ENCODE data around the gene ARHGEF10L. TPM values are rescaled to one million over a fixed set of nuclear protein-coding genes. Genes with fewer than 3 reads are reported as not detected.

Gene ARHGEF10L
- polyA plus RNA-seq, 1 donor (not counting 4 experiments of a cell fraction or from before 2014, with no cell fraction given), result 2.4 TPM

DNA sequence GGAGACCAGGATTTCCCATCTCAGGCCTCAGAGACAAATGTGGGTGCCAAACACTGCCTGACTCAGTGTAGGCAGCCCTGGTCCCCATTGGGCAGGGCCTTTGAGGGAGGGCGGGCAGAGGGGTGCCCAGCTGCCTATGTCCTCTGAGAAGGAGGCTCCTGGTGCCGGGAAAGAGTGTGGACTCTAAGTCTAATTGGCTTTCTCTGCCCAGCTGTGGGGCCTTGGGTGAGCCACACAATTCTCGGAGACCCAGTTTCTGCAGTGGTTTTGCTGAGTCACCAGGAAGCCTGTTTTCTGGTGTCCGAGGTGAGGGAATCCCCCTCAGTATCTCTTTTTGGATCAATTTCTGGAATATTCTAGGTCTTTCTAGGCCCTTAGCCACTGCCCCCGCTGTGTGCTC, 180.4 kb downstream of the ARHGEF10L start:
- no peak for TF ChIP-seq EZH2 (IDR thresholded peaks at IDR 0.05; ENCODE audit: low read length)
- TF ChIP-seq, protein P1, sequence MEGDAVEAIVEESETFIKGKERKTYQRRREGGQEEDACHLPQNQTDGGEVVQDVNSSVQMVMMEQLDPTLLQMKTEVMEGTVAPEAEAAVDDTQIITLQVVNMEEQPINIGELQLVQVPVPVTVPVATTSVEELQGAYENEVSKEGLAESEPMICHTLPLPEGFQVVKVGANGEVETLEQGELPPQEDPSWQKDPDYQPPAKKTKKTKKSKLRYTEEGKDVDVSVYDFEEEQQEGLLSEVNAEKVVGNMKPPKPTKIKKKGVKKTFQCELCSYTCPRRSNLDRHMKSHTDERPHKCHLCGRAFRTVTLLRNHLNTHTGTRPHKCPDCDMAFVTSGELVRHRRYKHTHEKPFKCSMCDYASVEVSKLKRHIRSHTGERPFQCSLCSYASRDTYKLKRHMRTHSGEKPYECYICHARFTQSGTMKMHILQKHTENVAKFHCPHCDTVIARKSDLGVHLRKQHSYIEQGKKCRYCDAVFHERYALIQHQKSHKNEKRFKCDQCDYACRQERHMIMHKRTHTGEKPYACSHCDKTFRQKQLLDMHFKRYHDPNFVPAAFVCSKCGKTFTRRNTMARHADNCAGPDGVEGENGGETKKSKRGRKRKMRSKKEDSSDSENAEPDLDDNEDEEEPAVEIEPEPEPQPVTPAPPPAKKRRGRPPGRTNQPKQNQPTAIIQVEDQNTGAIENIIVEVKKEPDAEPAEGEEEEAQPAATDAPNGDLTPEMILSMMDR (optimal IDR thresholded peaks at IDR 0.05 in 1 of 3, IDR thresholded peaks at IDR 0.05 in 1 of 3, conservative IDR thresholded peaks at IDR 0.05 in 1 of 3; ENCODE audit: extremely low read depth in 1 of 3, insufficient read depth in 2 of 3, low read length in 3 of 3), result no peak
- FAIRE-seq, result no peak
- H3K27ac ChIP-seq (ENCODE audit: control insufficient read depth, insufficient read depth, low read length), result no peak overlapping the region

DNA sequence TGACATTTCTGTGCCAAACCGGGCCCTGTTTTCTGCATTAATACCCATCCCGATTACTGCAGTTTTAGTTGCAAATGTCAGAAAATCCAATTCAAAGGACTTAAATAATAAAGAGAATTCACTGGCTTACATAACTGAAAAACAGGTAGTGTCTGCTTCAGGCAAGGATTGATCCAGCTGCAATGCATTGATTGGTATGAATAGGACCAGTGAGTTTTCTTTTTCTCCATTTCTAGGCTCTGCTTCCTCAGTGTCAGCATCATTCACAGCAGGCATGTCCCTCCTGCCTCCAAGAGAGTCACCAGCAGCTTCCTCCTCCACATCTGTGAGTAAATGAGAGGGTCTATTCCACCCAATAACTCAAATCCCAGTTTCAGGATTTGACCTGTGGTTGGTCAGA, 181.9 kb downstream of the ARHGEF10L start:
- Histone ChIP-seq H3K4me3 (ENCODE audit: control insufficient read depth in 2 of 3, extremely low read depth in 1 of 3, insufficient read depth in 2 of 3, low read depth in 1 of 3, low read length in 3 of 3) (no peak overlapping the region), H3K27me3 (ENCODE audit: control insufficient read depth, extremely low read depth, insufficient read depth, low read length) (no peaks in the 10 kb centered on the region), H3K79me2 (ENCODE audit: control insufficient read depth, insufficient read depth, low read length) (no peaks in the 10 kb centered on the region), H3K9ac (ENCODE audit: control insufficient read depth, extremely low read depth, insufficient read depth, low read length) (no peak overlapping the region), H3K36me3 (ENCODE audit: control insufficient read depth in 2 of 2, extremely low read depth in 1 of 2, insufficient read depth in 2 of 2, low read length in 2 of 2) (no peaks in the 10 kb centered on the region), H2AFZ (ENCODE audit: control insufficient read depth, low read length) (no peak overlapping the region), H3K9me1 (ENCODE audit: control insufficient read depth, extremely low read depth, insufficient read depth, low read length) (no peaks in the 10 kb centered on the region), H3K4me2 (ENCODE audit: control insufficient read depth, extremely low read depth, insufficient read depth, low read depth, low read length) (no peak overlapping the region), H3K27ac (ENCODE audit: control insufficient read depth, insufficient read depth, low read length) (no peak overlapping the region), H4K20me1 (ENCODE audit: control insufficient read depth, extremely low read depth, insufficient read depth, low read length) (no peaks in the 10 kb centered on the region), H3K4me1 (ENCODE audit: control insufficient read depth, extremely low read depth, insufficient read depth, low read length) (no peaks in the 10 kb centered on the region), H3K9me3 (ENCODE audit: control insufficient read depth, low read depth, low read length) (no peaks in the 10 kb centered on the region)
- dilution Hi-C loops (cut with MboI; ENCODE audit: extremely low pct_ligation_motif_present, low sequenced_read_pairs), result no loop called here
- TF ChIP-seq, protein P1 (optimal IDR thresholded peaks at IDR 0.05 in 1 of 3, IDR thresholded peaks at IDR 0.05 in 1 of 3, conservative IDR thresholded peaks at IDR 0.05 in 1 of 3; ENCODE audit: extremely low read depth in 1 of 3, insufficient read depth in 2 of 3, low read length in 3 of 3), result no peak
- TF ChIP-seq EZH2 (IDR thresholded peaks at IDR 0.05; ENCODE audit: low read length), result no peak
- FAIRE-seq, result no peak
- no peak for DNase-seq (ENCODE audit: low read depth, low spot score)

More for the DNA sequence above, 180.4 kb downstream of the ARHGEF10L start:
- Histone ChIP-seq H3K4me3 (ENCODE audit: control insufficient read depth in 2 of 3, extremely low read depth in 1 of 3, insufficient read depth in 2 of 3, low read depth in 1 of 3, low read length in 3 of 3) (no peak overlapping the region), H3K4me2 (ENCODE audit: control insufficient read depth, extremely low read depth, insufficient read depth, low read depth, low read length) (no peak overlapping the region), H3K9ac (ENCODE audit: control insufficient read depth, extremely low read depth, insufficient read depth, low read length) (no peak overlapping the region), H3K27me3 (ENCODE audit: control insufficient read depth, extremely low read depth, insufficient read depth, low read length) (no peaks in the 10 kb centered on the region), H2AFZ (ENCODE audit: control insufficient read depth, low read length) (no peak overlapping the region), H3K79me2 (ENCODE audit: control insufficient read depth, insufficient read depth, low read length) (no peaks in the 10 kb centered on the region), H4K20me1 (ENCODE audit: control insufficient read depth, extremely low read depth, insufficient read depth, low read length) (no peaks in the 10 kb centered on the region), H3K36me3 (ENCODE audit: control insufficient read depth in 2 of 2, extremely low read depth in 1 of 2, insufficient read depth in 2 of 2, low read length in 2 of 2) (no peaks in the 10 kb centered on the region), H3K9me3 (ENCODE audit: control insufficient read depth, low read depth, low read length) (no peaks in the 10 kb centered on the region), H3K9me1 (ENCODE audit: control insufficient read depth, extremely low read depth, insufficient read depth, low read length) (no peaks in the 10 kb centered on the region), H3K4me1 (ENCODE audit: control insufficient read depth, extremely low read depth, insufficient read depth, low read length) (no peaks in the 10 kb centered on the region)
- DNase-seq (ENCODE audit: low read depth, low spot score), result no peak
- dilution Hi-C loops (cut with MboI; ENCODE audit: extremely low pct_ligation_motif_present, low sequenced_read_pairs), result no loop called here

All from keratinocyte (primary cell).